HG02870 (cell line): Measurements from ENCODE around the gene CLK4.
"Not testable (repeated sequence)": the region's sequence is repeated elsewhere in the genome, so short reads cannot be mapped to it uniquely, and the experiment has no call there.

ENCODE experiments used
- ATAC-seq: cut with Tn5 transposase; IDR thresholded peaks from one replicate; pipeline ENCODE4 v1.9.1; 2021; ENCODE audit warnings: mild to moderate bottlenecking, moderate library complexity; ENCODE audit not compliant: unreplicated experiment

The CLK4 gene

GRCh38 chr5:178589180-178590140 is 37.4 kb downstream of the CLK4 start:
- ATAC-seq = peak; percentile 13

DNA sequence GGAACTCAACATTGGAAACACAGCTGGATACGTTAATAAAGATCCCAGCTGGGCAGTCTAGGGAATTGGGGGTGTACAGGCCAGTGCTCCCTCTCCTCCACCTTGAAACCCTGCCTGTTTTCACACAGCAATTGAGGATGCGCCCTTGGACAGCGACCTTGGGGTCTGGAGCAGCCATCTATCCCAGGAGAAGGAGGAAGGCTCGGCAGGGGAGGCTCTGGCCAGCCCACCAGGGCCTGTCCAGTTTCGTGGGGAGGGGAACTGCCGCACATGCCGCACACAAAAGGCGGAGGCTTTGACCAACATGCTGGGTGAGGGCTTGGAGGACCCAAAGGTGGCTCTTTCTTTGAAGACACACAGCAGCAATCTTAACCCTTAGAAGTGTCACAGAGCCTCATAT is 38.1 kb downstream of the CLK4 start:
- ATAC-seq = no peak

GRCh38 chr5:178587763-178588611 is 38.9 kb downstream of the CLK4 start:
- no peak for ATAC-seq

DNA sequence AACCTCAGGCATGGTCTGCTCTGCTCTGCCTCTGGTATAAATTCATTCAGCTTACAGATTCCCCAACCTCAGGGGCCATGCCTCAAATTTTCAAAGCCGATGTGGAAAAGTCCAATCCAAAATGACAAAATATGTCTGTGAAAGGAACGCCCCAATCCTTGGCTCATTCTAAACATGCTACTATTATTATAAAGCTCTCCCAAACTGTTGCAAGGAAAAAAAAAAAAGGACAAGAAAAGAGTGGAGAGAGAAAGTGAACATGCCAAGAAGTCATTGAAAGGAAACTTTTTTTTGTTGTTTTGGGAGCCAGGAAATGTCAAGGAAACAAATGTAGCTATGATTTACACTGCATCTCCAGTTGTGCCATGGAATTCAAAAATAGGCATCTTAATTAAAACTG is 40.5 kb downstream of the CLK4 start:
- ATAC-seq = no peak

GRCh38 chr5:178585421-178585820 is 41.4 kb downstream of the CLK4 start:
- not testable (repeated sequence) for ATAC-seq

- no peak for ATAC-seq
Observed at GRCh38 chr5:178583279-178583678, 43.6 kb downstream of the CLK4 start.

GRCh38 chr5:178582291-178582690 is 44.6 kb downstream of the CLK4 start:
- no peak for ATAC-seq

GRCh38 chr5:178581621-178582020 is 45.2 kb downstream of the CLK4 start:
- ATAC-seq = no peak

GRCh38 chr5:178580271-178580955 is 46.4 kb downstream of the CLK4 start:
- no peak for ATAC-seq

- ATAC-seq = no peak
Observed at GRCh38 chr5:178577944-178578343, 48.9 kb downstream of the CLK4 start.

GRCh38 chr5:178577376-178577839 is 49.4 kb downstream of the CLK4 start:
- ATAC-seq = no peak

DNA sequence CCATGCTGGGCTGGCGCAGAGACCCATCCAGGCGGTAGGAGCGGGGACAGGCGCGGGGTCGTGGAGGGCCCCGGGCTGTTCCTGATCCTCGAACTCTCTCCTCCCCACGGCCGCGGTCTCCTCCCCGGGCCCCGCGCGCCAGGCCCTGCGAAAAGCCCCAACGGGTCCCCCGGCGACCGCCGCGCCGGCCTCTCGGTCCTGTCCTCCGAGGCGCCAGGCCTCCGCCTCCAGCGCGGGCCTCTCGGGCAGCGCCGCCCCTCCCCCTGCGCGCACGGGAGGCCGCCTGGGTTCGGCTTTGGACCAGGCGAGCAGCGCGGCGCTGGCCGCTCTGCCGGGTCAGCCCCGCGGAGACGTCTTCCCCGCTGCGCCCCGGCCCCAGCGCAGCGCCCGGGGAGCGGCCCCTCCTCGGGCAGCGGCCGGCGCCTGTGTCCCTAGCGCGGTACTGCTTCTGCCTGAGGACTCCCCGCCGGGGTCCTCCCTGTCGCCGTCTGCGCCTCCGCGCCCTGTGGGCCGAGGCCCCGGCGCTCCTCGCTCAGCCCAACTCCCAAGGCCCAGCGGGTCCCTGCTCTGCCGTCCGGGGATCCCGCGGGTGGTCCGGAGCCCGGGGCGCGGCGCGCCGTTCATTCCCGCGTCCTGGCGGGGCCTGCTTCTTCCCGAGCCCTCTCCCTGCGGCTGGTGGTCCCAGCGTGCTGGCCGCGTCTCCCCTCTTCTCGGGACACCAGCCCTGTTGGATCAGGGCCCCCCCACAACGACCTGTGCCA is 50.1 kb downstream of the CLK4 start:
- ATAC-seq = no peak

GRCh38 chr5:178573216-178573615 is 53.6 kb downstream of the CLK4 start:
- ATAC-seq = no peak

GRCh38 chr5:178572617-178573016 is 54.2 kb downstream of the CLK4 start:
- ATAC-seq = no peak

GRCh38 chr5:178569485-178569884 is 57.4 kb downstream of the CLK4 start:
- no peak for ATAC-seq

GRCh38 chr5:178564811-178565550 is 61.9 kb downstream of the CLK4 start:
- no peak for ATAC-seq

DNA sequence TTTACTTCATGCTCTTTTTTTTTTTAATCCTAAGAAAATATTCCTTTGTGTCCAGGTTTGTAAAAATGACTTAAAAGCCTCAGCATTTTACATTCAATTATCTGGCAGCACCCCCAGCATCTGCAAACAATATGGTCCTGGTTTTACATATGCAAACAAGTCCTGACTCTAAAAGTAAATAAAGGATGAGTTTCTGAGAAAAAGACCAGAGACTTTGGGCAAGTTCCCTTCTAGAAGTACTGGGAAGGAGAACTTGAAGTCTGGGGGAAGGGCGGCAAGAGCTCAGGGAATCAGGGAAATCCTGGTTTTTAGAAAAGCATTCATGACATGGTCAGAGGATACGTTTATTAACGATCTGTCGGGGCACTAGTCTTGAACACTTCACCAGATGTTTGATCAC is 62.5 kb downstream of the CLK4 start:
- ATAC-seq = no peak

DNA sequence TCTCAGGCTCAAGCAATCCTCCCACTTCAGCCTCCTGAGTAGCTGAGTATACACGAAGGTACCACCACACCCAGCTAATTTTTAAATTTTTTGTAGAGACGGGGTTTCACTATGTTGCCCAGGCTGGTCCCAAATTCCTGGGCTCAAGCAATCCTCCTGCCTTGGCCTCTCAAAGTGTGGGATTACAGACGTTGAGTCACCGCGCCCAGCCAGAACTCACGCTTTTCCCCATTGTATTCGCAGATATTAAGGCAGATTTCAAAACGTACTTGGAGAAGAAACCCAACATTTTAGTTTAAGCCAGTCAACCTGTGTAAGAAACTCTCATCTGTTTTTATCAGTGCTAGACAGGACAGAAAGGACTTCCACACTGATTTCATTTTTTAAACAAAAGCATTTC is 63.2 kb downstream of the CLK4 start:
- no peak for ATAC-seq

GRCh38 chr5:178561746-178562264 is 65.0 kb downstream of the CLK4 start:
- ATAC-seq = no peak
